GM12865 (cell line): ENCODE data around the gene NLRP11.
"Not testable (repeated sequence)": the region's sequence is repeated elsewhere in the genome, so short reads cannot be mapped to it uniquely, and the experiment has no call there.

Source experiments
- DNase-seq: peaks from one replicate; pipeline ENCODE4 v3.0.0; 2010; ENCODE audit warnings: low read depth
- H3K4me3 ChIP-seq: 2 replicates; pipeline ENCODE4 v1.5.1; 2011; ENCODE audit warnings: mild to moderate bottlenecking, low read depth, low read length, control low read depth
- TF ChIP-seq, protein P1 (sequence below): IDR thresholded peaks from 2 replicates; pipeline ENCODE4 v1.5.1; 2011; ENCODE audit warnings: low read length, control low read depth, low read depth, inconsistent platforms; ENCODE audit not compliant: insufficient read depth; ENCODE audit errors: missing control alignments

The NLRP11 gene

DNA sequence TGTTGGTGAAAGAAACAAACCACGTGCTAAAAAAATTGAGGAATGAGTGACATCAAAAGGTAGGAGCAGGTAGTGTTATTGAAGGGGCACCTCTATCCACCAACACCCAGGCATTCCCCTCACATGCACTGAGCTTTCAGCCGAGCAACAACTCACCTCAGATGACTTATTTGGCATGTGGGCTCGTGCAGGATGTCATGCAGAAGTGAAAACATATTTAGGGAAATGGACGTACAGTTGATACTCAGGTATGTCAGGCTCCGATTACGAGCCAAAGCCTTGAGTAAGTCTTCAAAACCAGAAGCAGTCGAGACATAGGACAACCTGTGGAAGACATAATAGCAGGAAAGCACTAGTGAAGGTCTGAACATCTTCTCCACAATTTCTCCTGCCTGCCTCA, 30.4 kb downstream of the NLRP11 start:
- peak; percentile 10 for DNase-seq

DNA sequence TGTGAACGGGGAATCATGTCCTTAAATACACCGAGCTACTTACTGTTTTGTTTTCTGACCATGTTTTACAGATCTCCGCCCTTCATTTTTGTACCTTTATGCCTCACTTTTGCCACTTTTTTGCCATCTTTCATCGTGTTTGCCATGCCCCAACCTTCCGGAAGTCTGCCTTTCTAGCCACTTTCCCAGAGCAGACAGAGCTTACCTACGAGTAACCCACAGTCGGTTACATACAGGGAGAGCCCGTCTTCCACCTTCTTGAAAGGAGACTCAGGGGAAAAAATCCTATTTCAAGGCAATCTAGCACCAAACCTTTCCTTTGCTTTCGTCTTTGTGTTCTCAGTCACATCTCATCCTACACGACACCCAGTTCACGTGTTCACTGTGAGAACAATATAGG, 36.8 kb downstream of the NLRP11 start:
- DNase-seq, result no peak
- no peak overlapping the region for H3K4me3 ChIP-seq
- TF ChIP-seq, protein P1, sequence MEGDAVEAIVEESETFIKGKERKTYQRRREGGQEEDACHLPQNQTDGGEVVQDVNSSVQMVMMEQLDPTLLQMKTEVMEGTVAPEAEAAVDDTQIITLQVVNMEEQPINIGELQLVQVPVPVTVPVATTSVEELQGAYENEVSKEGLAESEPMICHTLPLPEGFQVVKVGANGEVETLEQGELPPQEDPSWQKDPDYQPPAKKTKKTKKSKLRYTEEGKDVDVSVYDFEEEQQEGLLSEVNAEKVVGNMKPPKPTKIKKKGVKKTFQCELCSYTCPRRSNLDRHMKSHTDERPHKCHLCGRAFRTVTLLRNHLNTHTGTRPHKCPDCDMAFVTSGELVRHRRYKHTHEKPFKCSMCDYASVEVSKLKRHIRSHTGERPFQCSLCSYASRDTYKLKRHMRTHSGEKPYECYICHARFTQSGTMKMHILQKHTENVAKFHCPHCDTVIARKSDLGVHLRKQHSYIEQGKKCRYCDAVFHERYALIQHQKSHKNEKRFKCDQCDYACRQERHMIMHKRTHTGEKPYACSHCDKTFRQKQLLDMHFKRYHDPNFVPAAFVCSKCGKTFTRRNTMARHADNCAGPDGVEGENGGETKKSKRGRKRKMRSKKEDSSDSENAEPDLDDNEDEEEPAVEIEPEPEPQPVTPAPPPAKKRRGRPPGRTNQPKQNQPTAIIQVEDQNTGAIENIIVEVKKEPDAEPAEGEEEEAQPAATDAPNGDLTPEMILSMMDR, result no peak

More for the DNA sequence above, 30.4 kb downstream of the NLRP11 start:
- TF ChIP-seq, protein P1, result no peak
- no peak overlapping the region for H3K4me3 ChIP-seq

DNA sequence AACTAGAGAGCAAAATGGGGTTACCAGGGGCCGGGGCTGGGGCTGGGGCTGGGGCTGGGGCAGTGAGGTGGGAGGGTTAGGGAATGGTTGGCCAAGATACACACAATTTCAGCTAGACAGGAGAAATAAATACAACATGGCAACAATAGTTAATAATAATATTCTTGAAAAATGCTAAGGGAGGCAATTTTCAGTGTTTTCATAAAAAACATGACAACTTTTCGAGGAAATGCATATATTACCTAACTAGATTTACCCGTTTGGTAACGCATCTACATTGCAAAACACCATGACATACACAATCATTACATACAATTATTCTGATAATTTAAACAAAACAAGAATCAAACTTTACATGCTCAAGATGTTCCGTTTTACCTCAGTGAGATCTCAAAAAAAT, 50.7 kb downstream of the NLRP11 start:
- TF ChIP-seq, protein P1, result no peak
- H3K4me3 ChIP-seq, result no peak overlapping the region
- no peak for DNase-seq

DNA sequence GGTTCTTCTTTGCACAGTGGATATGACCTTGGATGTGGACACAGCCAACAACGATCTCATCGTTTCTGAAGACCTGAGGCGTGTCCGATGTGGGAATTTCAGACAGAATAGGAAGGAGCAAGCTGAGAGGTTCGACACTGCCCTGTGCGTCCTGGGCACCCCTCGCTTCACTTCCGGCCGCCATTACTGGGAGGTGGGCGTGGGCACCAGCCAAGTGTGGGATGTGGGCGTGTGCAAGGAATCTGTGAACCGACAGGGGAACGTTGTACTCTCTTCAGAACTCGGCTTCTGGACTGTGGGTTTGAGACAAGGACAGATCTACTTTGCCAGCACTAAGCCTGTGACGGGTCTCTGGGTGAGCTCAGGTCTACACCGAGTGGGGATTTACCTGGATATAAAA, 53.5 kb downstream of the NLRP11 start:
- TF ChIP-seq, protein P1, result no peak
- no peak overlapping the region for H3K4me3 ChIP-seq
- DNase-seq, result no peak

DNA sequence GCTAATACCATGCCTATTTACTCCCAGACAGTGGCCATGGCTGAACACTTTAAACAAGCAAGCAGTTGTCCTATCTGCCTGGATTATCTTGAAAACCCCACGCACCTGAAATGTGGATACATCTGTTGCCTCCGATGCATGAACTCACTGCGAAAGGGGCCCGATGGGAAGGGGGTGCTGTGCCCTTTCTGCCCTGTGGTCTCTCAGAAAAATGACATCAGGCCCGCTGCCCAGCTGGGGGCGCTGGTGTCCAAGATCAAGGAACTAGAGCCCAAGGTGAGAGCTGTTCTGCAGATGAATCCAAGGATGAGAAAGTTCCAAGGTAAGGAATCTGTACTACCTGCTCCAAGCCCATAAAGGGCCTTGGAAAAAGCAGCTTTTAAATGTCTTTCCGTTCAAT, 54.3 kb downstream of the NLRP11 start:
- H3K4me3 ChIP-seq, result no peak overlapping the region
- TF ChIP-seq, protein P1, result peak; percentile 21
- DNase-seq, result peak; percentile 9

DNA sequence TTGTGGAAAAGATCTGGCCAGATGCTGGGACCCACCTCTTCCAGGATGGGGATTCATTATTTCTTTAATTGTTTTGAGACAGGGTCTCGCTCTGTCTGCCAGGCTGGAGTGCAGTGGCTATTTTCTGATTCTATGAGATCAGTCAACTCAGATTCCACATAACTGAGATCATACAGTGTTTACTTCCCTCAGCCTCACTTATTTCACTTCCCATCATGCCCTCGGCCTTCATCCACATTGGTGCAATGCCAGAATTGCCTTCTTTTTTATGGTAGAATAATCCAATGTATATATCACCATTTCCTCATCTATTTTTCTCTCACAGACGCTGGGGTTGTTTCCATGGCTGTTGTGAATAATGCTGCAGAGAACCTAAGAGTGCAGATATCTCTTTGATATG, 62.2 kb downstream of the NLRP11 start:
- H3K4me3 ChIP-seq, DNase-seq: not testable (repeated sequence)

DNA sequence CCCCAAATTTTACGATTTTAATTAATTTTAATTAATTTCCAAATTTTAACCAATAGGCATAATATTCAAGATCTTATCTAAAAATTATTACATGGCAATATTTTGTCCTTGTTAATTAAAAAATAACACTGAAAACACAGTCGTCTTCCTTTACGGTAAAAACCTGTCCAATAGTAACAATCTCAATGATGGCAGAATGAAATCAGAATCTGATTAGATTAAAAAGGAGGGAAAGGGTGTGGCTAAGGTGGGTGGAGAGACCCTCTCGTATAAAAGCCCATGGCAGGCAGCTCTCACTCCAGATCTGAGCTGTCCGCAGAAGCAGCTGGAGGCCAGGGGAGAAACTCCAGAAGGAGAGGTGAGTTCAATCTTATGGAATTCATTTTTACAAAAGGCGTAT, 63.0 kb downstream of the NLRP11 start, which contains the start of gene RFPL4AL1:
TSS of gene RFPL4AL1 (plus strand) at position 301 of the 400 bp plus-strand sequence. CDS start 2,687 bp downstream, outside the sequence.
- H3K4me3 ChIP-seq, DNase-seq: not testable (repeated sequence)

DNA sequence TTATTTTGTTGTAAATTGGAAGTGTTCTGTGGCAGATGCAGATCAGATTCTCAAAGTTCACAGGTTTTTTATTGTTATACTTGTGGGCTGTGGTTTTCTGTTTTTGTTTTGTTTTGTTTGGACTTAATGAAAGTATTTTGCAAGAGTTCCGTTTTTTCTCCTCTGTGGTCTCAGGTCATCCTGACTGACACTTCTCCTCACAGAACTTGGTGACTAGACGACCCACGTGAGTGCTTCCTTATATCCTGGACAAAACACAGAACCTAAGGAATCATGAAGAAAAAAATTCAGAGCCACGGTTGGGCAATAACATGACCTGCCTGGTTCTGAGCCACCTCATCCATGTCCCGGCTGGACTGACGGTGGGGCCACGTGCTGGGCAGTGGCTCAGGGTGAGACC, 65.3 kb downstream of the NLRP11 start:
- H3K4me3 ChIP-seq, result no peak overlapping the region
- DNase-seq, result no peak
- TF ChIP-seq, protein P1, result no peak

DNA sequence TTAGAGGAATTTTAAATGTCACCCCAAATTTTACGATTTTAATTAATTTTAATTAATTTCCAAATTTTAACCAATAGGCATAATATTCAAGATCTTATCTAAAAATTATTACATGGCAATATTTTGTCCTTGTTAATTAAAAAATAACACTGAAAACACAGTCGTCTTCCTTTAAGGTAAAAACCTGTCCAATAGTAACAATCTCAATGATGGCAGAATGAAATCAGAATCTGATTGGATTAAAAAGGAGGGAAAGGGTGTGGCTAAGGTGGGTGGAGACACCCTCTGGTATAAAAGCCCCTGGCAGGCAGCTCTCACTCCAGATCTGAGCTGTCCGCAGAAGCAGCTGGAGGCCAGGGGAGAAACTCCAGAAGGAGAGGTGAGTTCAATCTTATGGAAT, 73.0 kb downstream of the NLRP11 start, which contains the start of gene RFPL4A:
TSS of gene RFPL4A (plus strand) at position 301 of the 400 bp plus-strand sequence. CDS start 2,704 bp downstream, outside the sequence.
- H3K4me3 ChIP-seq, DNase-seq: not testable (repeated sequence)

DNA sequence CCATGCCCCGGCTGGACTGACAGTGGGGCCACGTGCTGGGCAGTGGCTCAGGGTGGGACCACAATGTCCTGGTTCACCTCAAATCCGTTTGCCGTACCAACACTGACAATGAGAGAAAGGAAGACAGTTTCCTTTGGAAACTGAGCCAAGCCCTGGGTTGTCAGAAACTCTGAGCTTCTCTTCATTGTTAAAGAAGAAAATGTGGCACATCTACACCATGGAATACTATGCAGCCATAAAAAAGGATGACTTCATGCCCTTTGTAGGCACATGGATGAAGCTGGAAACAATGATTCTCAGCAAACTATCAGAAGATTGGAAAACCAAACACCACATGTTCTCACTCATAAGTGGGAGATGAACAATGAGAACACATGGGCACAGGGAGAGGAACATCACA, 75.0 kb downstream of the NLRP11 start:
- DNase-seq, result not testable (repeated sequence)

More for the DNA sequence above, 75.0 kb downstream of the NLRP11 start:
- H3K4me3 ChIP-seq, result not testable (repeated sequence)
